Measurements from ENCODE around the gene CEMIP. TPM values are rescaled to one million over a fixed set of nuclear protein-coding genes. Genes with fewer than 3 reads are reported as not detected.

The CEMIP gene
- total and polyA plus RNA-seq, 2 of the 13 experiments (the other 11 are each of a cell fraction or from before 2014, with no cell fraction given) = 4.3 to 28.5 TPM

DNA sequence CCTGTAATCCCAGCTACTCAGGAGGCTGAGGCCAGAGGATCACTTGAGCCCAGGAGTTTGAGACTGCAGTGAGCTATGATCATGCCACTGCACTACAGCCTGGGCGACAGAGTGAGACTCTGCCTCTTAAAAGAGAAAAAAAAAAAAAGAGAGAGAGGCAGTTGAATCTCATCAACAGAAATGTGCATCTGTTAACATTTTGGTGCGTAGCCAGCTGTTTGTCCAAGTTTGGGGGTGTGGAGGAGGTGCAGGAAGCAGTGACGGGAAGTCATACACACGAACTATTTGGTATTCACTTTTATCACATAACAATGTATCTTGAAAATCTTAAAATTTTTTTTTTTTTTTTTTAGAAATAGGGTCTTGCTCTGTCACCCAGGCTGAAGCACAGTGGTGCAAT, 18.2 kb upstream of the CEMIP start:
- no peak for ATAC-seq
- Histone ChIP-seq H3K79me2 (ENCODE audit: insufficient read depth, low read length) (no peaks in the 10 kb centered on the region), H4K20me1 (ENCODE audit: insufficient read depth, low read length) (no peaks in the 10 kb centered on the region), H3K4me2 (ENCODE audit: low read depth, low read length) (no peak overlapping the region), H3K36me3 (replicated peaks in 1 of 2; ENCODE audit: control insufficient read depth in 1 of 2, insufficient read depth in 2 of 2, low read length in 2 of 2) (no peaks in the 10 kb centered on the region), H3K9me3 (ENCODE audit: low read length) (no peaks in the 10 kb centered on the region), H3K27ac (ENCODE audit: extremely low read length, insufficient read depth, low read length) (no peak overlapping the region), H3K27me3 (ENCODE audit: control insufficient read depth in 1 of 2, insufficient read depth in 2 of 2, low read length in 2 of 2) (no peaks in the 10 kb centered on the region), H3K4me3 (replicated peaks in 1 of 3; ENCODE audit: insufficient read depth in 1 of 3, low read depth in 2 of 3, low read length in 3 of 3) (no peak overlapping the region), H3K9ac (ENCODE audit: insufficient read depth, low read depth, low read length) (no peak overlapping the region), H3K4me1 (ENCODE audit: insufficient read depth, low read length) (no peaks in the 10 kb centered on the region), H2AFZ (ENCODE audit: low read length) (no peak overlapping the region)
- 55% methylated on average over 4 of the region's 4 CpGs for WGBS (ENCODE audit: low lambda C conversion rate)
- DNase-seq (ENCODE audit: low spot score) = no peak
- ChIA-PET CTCF (ENCODE audit: low intra/inter-chr PET ratio, low total read pairs) (no interaction called here), POLR2A (no interaction called here)
- intact Hi-C loops (cut with micrococcal nuclease; ENCODE audit: unreplicated experiment) (no loop called here), in situ Hi-C loops (cut with HindIII; ENCODE audit: extremely low pct_ligation_motif_present, low pct_unique_long_range_greater_than_20kb) (no loop called here)
- BruUV-seq (replicated peaks) = no TSS peak
- FAIRE-seq = no peak
- TF ChIP-seq ZNF615 (CRISPR knock-in tag; IDR thresholded peaks at IDR 0.05; ENCODE audit: borderline replicate concordance) (no peak), ZNF441 (CRISPR knock-in tag; IDR thresholded peaks at IDR 0.05; ENCODE audit: borderline replicate concordance) (no peak), NFE2L1 (CRISPR knock-in tag; IDR thresholded peaks at IDR 0.05; ENCODE audit: borderline replicate concordance) (no peak), ZBTB3 (CRISPR knock-in tag; IDR thresholded peaks at IDR 0.05; ENCODE audit: borderline replicate concordance, low read depth) (no peak), ZNF775 (CRISPR knock-in tag; IDR thresholded peaks at IDR 0.05; ENCODE audit: borderline replicate concordance) (no peak), SOX5 (CRISPR knock-in tag; IDR thresholded peaks at IDR 0.05; ENCODE audit: borderline replicate concordance) (no peak), RAD21 (CRISPR knock-in tag; IDR thresholded peaks at IDR 0.05) (no peak), ZNF749 (CRISPR knock-in tag; IDR thresholded peaks at IDR 0.05; ENCODE audit: borderline replicate concordance) (no peak), ZNF772 (CRISPR knock-in tag; IDR thresholded peaks at IDR 0.05) (no peak), MATR3 (CRISPR knock-in tag; IDR thresholded peaks at IDR 0.05) (no peak), HNRNPK (IDR thresholded peaks at IDR 0.05; ENCODE audit: low read depth, low read length, poor library complexity, severe bottlenecking) (no peak)
- TF ChIP-seq, protein P1, sequence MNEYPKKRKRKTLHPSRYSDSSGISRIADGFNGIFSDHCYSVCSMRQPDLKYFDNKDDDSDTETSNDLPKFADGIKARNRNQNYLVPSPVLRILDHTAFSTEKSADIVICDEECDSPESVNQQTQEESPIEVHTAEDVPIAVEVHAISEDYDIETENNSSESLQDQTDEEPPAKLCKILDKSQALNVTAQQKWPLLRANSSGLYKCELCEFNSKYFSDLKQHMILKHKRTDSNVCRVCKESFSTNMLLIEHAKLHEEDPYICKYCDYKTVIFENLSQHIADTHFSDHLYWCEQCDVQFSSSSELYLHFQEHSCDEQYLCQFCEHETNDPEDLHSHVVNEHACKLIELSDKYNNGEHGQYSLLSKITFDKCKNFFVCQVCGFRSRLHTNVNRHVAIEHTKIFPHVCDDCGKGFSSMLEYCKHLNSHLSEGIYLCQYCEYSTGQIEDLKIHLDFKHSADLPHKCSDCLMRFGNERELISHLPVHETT (CRISPR knock-in tag; conservative IDR thresholded peaks at IDR 0.05) = no peak
- TF ChIP-seq, protein P2, sequence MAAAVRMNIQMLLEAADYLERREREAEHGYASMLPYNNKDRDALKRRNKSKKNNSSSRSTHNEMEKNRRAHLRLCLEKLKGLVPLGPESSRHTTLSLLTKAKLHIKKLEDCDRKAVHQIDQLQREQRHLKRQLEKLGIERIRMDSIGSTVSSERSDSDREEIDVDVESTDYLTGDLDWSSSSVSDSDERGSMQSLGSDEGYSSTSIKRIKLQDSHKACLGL (CRISPR knock-in tag; IDR thresholded peaks at IDR 0.05) = no peak
- TF ChIP-seq, protein P3, sequence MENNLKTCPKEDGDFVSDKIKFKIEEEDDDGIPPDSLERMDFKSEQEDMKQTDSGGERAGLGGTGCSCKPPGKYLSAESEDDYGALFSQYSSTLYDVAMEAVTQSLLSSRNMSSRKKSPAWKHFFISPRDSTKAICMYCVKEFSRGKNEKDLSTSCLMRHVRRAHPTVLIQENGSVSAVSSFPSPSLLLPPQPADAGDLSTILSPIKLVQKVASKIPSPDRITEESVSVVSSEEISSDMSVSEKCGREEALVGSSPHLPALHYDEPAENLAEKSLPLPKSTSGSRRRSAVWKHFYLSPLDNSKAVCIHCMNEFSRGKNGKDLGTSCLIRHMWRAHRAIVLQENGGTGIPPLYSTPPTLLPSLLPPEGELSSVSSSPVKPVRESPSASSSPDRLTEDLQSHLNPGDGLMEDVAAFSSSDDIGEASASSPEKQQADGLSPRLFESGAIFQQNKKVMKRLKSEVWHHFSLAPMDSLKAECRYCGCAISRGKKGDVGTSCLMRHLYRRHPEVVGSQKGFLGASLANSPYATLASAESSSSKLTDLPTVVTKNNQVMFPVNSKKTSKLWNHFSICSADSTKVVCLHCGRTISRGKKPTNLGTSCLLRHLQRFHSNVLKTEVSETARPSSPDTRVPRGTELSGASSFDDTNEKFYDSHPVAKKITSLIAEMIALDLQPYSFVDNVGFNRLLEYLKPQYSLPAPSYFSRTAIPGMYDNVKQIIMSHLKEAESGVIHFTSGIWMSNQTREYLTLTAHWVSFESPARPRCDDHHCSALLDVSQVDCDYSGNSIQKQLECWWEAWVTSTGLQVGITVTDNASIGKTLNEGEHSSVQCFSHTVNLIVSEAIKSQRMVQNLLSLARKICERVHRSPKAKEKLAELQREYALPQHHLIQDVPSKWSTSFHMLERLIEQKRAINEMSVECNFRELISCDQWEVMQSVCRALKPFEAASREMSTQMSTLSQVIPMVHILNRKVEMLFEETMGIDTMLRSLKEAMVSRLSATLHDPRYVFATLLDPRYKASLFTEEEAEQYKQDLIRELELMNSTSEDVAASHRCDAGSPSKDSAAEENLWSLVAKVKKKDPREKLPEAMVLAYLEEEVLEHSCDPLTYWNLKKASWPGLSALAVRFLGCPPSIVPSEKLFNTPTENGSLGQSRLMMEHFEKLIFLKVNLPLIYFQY (CRISPR knock-in tag; IDR thresholded peaks at IDR 0.05; ENCODE audit: borderline replicate concordance) = no peak
- TF ChIP-seq, protein P4, sequence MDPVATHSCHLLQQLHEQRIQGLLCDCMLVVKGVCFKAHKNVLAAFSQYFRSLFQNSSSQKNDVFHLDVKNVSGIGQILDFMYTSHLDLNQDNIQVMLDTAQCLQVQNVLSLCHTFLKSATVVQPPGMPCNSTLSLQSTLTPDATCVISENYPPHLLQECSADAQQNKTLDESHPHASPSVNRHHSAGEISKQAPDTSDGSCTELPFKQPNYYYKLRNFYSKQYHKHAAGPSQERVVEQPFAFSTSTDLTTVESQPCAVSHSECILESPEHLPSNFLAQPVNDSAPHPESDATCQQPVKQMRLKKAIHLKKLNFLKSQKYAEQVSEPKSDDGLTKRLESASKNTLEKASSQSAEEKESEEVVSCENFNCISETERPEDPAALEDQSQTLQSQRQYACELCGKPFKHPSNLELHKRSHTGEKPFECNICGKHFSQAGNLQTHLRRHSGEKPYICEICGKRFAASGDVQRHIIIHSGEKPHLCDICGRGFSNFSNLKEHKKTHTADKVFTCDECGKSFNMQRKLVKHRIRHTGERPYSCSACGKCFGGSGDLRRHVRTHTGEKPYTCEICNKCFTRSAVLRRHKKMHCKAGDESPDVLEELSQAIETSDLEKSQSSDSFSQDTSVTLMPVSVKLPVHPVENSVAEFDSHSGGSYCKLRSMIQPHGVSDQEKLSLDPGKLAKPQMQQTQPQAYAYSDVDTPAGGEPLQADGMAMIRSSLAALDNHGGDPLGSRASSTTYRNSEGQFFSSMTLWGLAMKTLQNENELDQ (CRISPR knock-in tag; IDR thresholded peaks at IDR 0.05; ENCODE audit: borderline replicate concordance) = no peak
- TF ChIP-seq, protein P5, sequence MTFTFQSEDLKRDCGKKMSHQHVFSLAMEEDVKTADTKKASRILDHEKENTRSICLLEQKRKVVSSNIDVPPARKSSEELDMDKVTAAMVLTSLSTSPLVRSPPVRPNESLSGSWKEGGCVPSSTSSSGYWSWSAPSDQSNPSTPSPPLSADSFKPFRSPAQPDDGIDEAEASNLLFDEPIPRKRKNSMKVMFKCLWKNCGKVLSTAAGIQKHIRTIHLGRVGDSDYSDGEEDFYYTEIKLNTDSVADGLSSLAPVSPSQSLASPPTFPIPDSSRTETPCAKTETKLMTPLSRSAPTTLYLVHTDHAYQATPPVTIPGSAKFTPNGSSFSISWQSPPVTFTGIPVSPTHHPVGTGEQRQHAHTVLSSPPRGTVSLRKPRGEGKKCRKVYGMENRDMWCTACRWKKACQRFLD (CRISPR knock-in tag; IDR thresholded peaks at IDR 0.05; ENCODE audit: borderline replicate concordance) = no peak
